ENCODE measurements around the gene SFXN5. TPM values are rescaled to one million over a fixed set of nuclear protein-coding genes. Genes with fewer than 3 reads are reported as not detected.

Gene SFXN5
- total RNA-seq, 1 experiment from 2014 or later: 15.2 TPM

GRCh38 chr2:72949642-72950041 is 121.9 kb downstream of the SFXN5 start:
- no TSS peak for BruUV-seq (replicated peaks)
- no peaks in the 10 kb centered on the region for H3K36me3 ChIP-seq (ENCODE audit: low read depth)
- ChIA-PET POLR2A (ENCODE audit: unreplicated experiment) (no interaction called here), CTCF (interaction anchor here (0.7 kb wide), 1 partner anchor 98 kb away, joined by 8 read pairs; no protein-coding TSS in a partner anchor)
- H3K27ac ChIP-seq: no peak overlapping the region
- H3F3A ChIP-seq (ENCODE audit: insufficient read depth, low read depth): no peaks in the 10 kb centered on the region
- no peaks in the 10 kb centered on the region for H3K79me2 ChIP-seq (ENCODE audit: low read depth)
- H3K4me1 ChIP-seq (replicated peaks; ENCODE audit: insufficient read depth): no peaks in the 10 kb centered on the region
- no peaks in the 10 kb centered on the region for H3K9me3 ChIP-seq (ENCODE audit: insufficient read depth, low read depth)
- no peaks in the 10 kb centered on the region for H3K9me2 ChIP-seq (ENCODE audit: insufficient read depth)
- H2AFZ ChIP-seq: no peak overlapping the region
- H4K20me1 ChIP-seq (ENCODE audit: insufficient read depth): no peaks in the 10 kb centered on the region; the same call in 1 of the 2 replicates
- no peak overlapping the region for H3K4me3 ChIP-seq
- H3K4me2 ChIP-seq: no peak overlapping the region
- TF ChIP-seq CTCF (conservative IDR thresholded peaks at IDR 0.05): no peak
- TF ChIP-seq EZH2 (IDR thresholded peaks at IDR 0.05; ENCODE audit: low read depth): no peak
- no peak for DNase-seq
- no peaks in the 10 kb centered on the region for H3K27me3 ChIP-seq (ENCODE audit: insufficient read depth, low read depth)
- intact Hi-C loops (cut with micrococcal nuclease; ENCODE audit: unreplicated experiment): no loop called here

DNA sequence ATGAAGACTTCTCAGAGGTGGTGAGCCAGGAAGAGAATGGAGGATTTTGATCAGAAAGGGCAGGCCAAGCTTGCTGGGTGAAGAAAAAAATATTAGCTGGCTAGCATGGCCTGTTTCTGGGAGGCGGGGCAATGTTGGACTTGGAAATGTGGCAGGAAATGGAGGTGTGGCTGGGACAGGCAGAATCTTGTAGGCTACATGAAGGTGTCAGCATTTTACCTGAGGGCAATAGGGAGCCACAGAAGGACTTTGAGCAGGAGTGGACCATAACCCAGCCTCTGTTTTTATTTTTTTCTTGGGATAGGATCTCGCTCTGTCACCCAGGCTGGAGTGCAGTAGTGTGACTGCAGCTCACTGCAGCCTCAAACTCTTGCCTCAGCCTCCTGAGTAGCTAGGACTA is 122.5 kb downstream of the SFXN5 start:
- no peaks in the 10 kb centered on the region for H3K4me1 ChIP-seq (replicated peaks; ENCODE audit: insufficient read depth)
- ChIA-PET POLR2A (ENCODE audit: unreplicated experiment) (no interaction called here), CTCF (interaction anchor here (0.7 kb wide), 1 partner anchor 97 kb away, joined by 8 read pairs; no protein-coding TSS in a partner anchor)
- H3K27me3 ChIP-seq (ENCODE audit: insufficient read depth, low read depth): no peaks in the 10 kb centered on the region
- H4K20me1 ChIP-seq (ENCODE audit: insufficient read depth): no peaks in the 10 kb centered on the region; the same call in 1 of the 2 replicates
- H3F3A ChIP-seq (ENCODE audit: insufficient read depth, low read depth): no peaks in the 10 kb centered on the region
- H3K4me3 ChIP-seq: no peak overlapping the region
- no peaks in the 10 kb centered on the region for H3K9me2 ChIP-seq (ENCODE audit: insufficient read depth)
- no peak for DNase-seq
- H3K9me3 ChIP-seq (ENCODE audit: insufficient read depth, low read depth): no peaks in the 10 kb centered on the region
- H3K4me2 ChIP-seq: no peak overlapping the region
- H3K36me3 ChIP-seq (ENCODE audit: low read depth): no peaks in the 10 kb centered on the region
- TF ChIP-seq CTCF (conservative IDR thresholded peaks at IDR 0.05) (no peak), EZH2 (IDR thresholded peaks at IDR 0.05; ENCODE audit: low read depth) (no peak)
- intact Hi-C loops (cut with micrococcal nuclease; ENCODE audit: unreplicated experiment): no loop called here
- BruUV-seq (replicated peaks): no TSS peak
- H3K79me2 ChIP-seq (ENCODE audit: low read depth): no peaks in the 10 kb centered on the region
- H3K27ac ChIP-seq: no peak overlapping the region
- H2AFZ ChIP-seq: no peak overlapping the region

DNA sequence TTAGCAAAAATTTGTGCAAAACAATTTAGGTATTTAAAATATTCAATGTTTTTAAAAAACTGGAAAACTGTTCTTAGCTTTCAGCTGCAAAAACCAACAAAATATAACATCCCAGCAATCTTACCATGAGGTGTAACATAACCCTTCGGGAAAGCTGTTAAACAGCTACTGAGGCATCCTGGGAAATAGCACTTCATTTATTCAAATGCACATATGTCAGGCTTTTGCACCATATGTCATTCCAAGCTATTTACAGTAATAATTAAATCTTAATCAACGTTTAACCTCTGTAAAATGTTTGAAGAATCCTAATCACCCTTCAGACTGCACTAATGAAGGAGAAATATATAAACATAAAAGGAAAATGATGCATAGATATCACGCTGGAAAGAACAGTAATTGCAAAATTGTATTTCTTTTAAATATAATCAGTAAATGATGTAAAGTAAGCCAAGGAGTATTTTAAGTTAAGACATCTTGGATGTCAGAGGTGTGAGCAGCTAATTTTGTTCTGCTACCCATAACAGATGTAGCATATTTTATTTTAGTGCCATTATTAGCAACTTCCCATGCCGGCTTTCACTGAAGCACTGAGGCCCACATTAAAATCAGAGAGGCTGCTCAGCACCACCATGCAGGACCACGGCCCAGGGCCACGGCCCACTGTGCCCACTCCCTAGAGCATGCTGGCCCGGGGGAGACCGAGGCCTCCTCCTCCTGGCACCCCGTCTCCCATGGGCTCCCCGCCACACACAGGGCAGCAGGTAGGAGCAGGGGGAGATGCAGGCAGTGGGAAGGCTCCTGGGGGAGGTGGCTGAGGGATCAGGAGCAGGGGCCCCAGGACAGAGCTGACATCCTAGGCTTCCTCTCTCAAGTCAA is 123.3 kb downstream of the SFXN5 start:
- Histone ChIP-seq H3K9me2 (ENCODE audit: insufficient read depth) (no peaks in the 10 kb centered on the region), H3K4me1 (replicated peaks; ENCODE audit: insufficient read depth) (no peaks in the 10 kb centered on the region), H3K4me3 (no peak overlapping the region), H3K36me3 (ENCODE audit: low read depth) (no peaks in the 10 kb centered on the region), H3K4me2 (no peak overlapping the region), H3K27me3 (ENCODE audit: insufficient read depth, low read depth) (no peaks in the 10 kb centered on the region), H3K9me3 (ENCODE audit: insufficient read depth, low read depth) (no peaks in the 10 kb centered on the region), H2AFZ (no peak overlapping the region), H4K20me1 (ENCODE audit: insufficient read depth) (no peaks in the 10 kb centered on the region; the same call in 1 of the 2 replicates), H3K79me2 (ENCODE audit: low read depth) (no peaks in the 10 kb centered on the region), H3K27ac (no peak overlapping the region), H3F3A (ENCODE audit: insufficient read depth, low read depth) (no peaks in the 10 kb centered on the region)
- TF ChIP-seq CTCF (conservative IDR thresholded peaks at IDR 0.05) (no peak), EZH2 (IDR thresholded peaks at IDR 0.05; ENCODE audit: low read depth) (no peak)
- intact Hi-C loops (cut with micrococcal nuclease; ENCODE audit: unreplicated experiment): no loop called here
- CTCF ChIA-PET: no interaction called here
- BruUV-seq (replicated peaks): no TSS peak
- DNase-seq: no peak
- POLR2A ChIA-PET (ENCODE audit: unreplicated experiment): no interaction called here

Data from PC-9 (cell line).